ENCODE measurements around the gene SHC3.

GRCh38 chr9:88965473-88965872, 213.1 kb downstream of the SHC3 start:
- TF ChIP-seq EZH2 (IDR thresholded peaks at IDR 0.05; ENCODE audit: low read length, missing control alignments) (no peak), CTCF (conservative IDR thresholded peaks at IDR 0.05 in 1 of 2, IDR thresholded peaks at IDR 0.05 in 1 of 2; ENCODE audit: low read depth in 1 of 2, low read length in 2 of 2) (no peak)
